ENCODE results near the gene XXYLT1.
"Not testable (repeated sequence)": the region's sequence is repeated elsewhere in the genome, so short reads cannot be mapped to it uniquely, and the experiment has no call there.

XXYLT1 gene

DNA sequence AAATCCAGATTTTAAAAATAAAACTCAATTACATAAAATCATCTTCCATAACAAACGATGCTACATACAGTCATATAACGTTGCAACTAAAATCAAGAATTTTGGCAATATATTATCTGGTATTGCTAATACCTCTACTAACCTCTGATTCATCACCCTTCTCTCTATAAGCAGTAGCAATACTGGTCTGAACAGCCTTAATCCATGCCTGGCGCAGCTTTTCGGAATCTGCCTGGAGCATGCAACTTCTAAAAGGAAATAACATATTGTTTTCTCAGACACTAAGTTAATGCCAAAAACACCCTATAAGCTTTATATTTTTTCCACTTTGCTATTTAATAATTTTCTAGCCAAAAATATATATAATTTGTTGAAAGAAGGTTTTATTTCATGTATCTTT is 35.4 kb upstream of the XXYLT1 start:
- H3K9me3 ChIP-seq (ENCODE audit: severe bottlenecking) = no peaks in the 10 kb centered on the region
- ATAC-seq (ENCODE audit: low read depth) (no peak), DNase-seq (ENCODE audit: low spot score) (no peak)
- TF ChIP-seq, protein P1, sequence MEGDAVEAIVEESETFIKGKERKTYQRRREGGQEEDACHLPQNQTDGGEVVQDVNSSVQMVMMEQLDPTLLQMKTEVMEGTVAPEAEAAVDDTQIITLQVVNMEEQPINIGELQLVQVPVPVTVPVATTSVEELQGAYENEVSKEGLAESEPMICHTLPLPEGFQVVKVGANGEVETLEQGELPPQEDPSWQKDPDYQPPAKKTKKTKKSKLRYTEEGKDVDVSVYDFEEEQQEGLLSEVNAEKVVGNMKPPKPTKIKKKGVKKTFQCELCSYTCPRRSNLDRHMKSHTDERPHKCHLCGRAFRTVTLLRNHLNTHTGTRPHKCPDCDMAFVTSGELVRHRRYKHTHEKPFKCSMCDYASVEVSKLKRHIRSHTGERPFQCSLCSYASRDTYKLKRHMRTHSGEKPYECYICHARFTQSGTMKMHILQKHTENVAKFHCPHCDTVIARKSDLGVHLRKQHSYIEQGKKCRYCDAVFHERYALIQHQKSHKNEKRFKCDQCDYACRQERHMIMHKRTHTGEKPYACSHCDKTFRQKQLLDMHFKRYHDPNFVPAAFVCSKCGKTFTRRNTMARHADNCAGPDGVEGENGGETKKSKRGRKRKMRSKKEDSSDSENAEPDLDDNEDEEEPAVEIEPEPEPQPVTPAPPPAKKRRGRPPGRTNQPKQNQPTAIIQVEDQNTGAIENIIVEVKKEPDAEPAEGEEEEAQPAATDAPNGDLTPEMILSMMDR (IDR thresholded peaks at IDR 0.05; ENCODE audit: poor library complexity, severe bottlenecking) = no peak
- no peaks in the 10 kb centered on the region for H3K4me1 ChIP-seq (ENCODE audit: insufficient read depth, poor library complexity, severe bottlenecking)
- peaks cover 18% of the 10 kb centered on the region for H3K36me3 ChIP-seq (ENCODE audit: low read depth)
- H3K27ac ChIP-seq (ENCODE audit: poor library complexity, severe bottlenecking) = no peak overlapping the region
- no peaks in the 10 kb centered on the region for H3K27me3 ChIP-seq (ENCODE audit: insufficient read depth, poor library complexity, severe bottlenecking)
- no peak overlapping the region for H3K4me3 ChIP-seq (ENCODE audit: severe bottlenecking)

- ATAC-seq (ENCODE audit: low read depth) (no peak), DNase-seq (ENCODE audit: low spot score) (no peak)
- H3K4me1 ChIP-seq (ENCODE audit: insufficient read depth, poor library complexity, severe bottlenecking) = no peaks in the 10 kb centered on the region
- peaks cover 25% of the 10 kb centered on the region for H3K36me3 ChIP-seq (ENCODE audit: low read depth)
- no peaks in the 10 kb centered on the region for H3K9me3 ChIP-seq (ENCODE audit: severe bottlenecking)
- no peak overlapping the region for H3K27ac ChIP-seq (ENCODE audit: poor library complexity, severe bottlenecking)
- TF ChIP-seq, protein P1 (IDR thresholded peaks at IDR 0.05; ENCODE audit: poor library complexity, severe bottlenecking) = no peak
- no peak overlapping the region for H3K4me3 ChIP-seq (ENCODE audit: severe bottlenecking)
- H3K27me3 ChIP-seq (ENCODE audit: insufficient read depth, poor library complexity, severe bottlenecking) = no peaks in the 10 kb centered on the region
These were observed 31.5 kb upstream of the XXYLT1 start for GRCh38 chr3:195302431-195302830.

DNA sequence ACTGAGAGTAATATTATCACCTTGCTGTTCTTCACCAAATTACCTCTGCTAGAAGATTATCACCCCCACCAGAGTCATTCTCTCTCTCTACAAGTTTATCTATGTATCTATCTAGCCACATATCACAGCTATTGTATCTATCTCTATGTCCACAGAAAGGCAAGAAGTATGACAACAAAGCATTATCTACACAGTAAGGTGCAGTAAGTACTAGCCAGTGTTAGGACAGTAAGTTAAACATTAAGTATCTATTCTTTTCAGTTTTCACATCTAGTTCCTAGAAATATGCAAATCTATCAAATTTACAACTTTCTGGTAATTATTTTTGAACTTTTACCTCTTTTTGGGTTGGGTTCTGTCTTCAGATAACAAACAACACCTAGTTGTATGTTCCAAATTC is 26.5 kb upstream of the XXYLT1 start:
- Histone ChIP-seq H3K4me1 (ENCODE audit: insufficient read depth, poor library complexity, severe bottlenecking) (no peaks in the 10 kb centered on the region), H3K4me3 (ENCODE audit: severe bottlenecking) (no peak overlapping the region), H3K9me3 (ENCODE audit: severe bottlenecking) (no peaks in the 10 kb centered on the region), H3K36me3 (ENCODE audit: low read depth) (peaks cover 34% of the 10 kb centered on the region), H3K27ac (ENCODE audit: poor library complexity, severe bottlenecking) (no peak overlapping the region), H3K27me3 (ENCODE audit: insufficient read depth, poor library complexity, severe bottlenecking) (no peaks in the 10 kb centered on the region)
- DNase-seq (ENCODE audit: low spot score) (no peak), ATAC-seq (ENCODE audit: low read depth) (no peak)
- TF ChIP-seq, protein P1 (IDR thresholded peaks at IDR 0.05; ENCODE audit: poor library complexity, severe bottlenecking) = no peak

GRCh38 chr3:195296662-195297061 is 25.7 kb upstream of the XXYLT1 start:
- no peaks in the 10 kb centered on the region for H3K4me1 ChIP-seq (ENCODE audit: insufficient read depth, poor library complexity, severe bottlenecking)
- ATAC-seq (ENCODE audit: low read depth) (no peak), DNase-seq (ENCODE audit: low spot score) (no peak)
- H3K36me3 ChIP-seq (ENCODE audit: low read depth) = peaks cover 39% of the 10 kb centered on the region
- H3K27me3 ChIP-seq (ENCODE audit: insufficient read depth, poor library complexity, severe bottlenecking) = no peaks in the 10 kb centered on the region
- TF ChIP-seq, protein P1 (IDR thresholded peaks at IDR 0.05; ENCODE audit: poor library complexity, severe bottlenecking) = no peak
- no peak overlapping the region for H3K4me3 ChIP-seq (ENCODE audit: severe bottlenecking)
- no peak overlapping the region for H3K27ac ChIP-seq (ENCODE audit: poor library complexity, severe bottlenecking)
- H3K9me3 ChIP-seq (ENCODE audit: severe bottlenecking) = no peaks in the 10 kb centered on the region

GRCh38 chr3:195291121-195291520 is 20.2 kb upstream of the XXYLT1 start:
- no peak overlapping the region for H3K27ac ChIP-seq (ENCODE audit: poor library complexity, severe bottlenecking)
- no peak for ATAC-seq (ENCODE audit: low read depth)
- no peak overlapping the region for H3K4me3 ChIP-seq (ENCODE audit: severe bottlenecking)
- H3K4me1 ChIP-seq (ENCODE audit: insufficient read depth, poor library complexity, severe bottlenecking) = peaks cover 9% of the 10 kb centered on the region
- DNase-seq (ENCODE audit: low spot score) = no peak
- H3K36me3 ChIP-seq (ENCODE audit: low read depth) = peaks cover 54% of the 10 kb centered on the region
- no peaks in the 10 kb centered on the region for H3K9me3 ChIP-seq (ENCODE audit: severe bottlenecking)
- H3K27me3 ChIP-seq (ENCODE audit: insufficient read depth, poor library complexity, severe bottlenecking) = no peaks in the 10 kb centered on the region
- TF ChIP-seq, protein P1 (IDR thresholded peaks at IDR 0.05; ENCODE audit: poor library complexity, severe bottlenecking) = no peak

DNA sequence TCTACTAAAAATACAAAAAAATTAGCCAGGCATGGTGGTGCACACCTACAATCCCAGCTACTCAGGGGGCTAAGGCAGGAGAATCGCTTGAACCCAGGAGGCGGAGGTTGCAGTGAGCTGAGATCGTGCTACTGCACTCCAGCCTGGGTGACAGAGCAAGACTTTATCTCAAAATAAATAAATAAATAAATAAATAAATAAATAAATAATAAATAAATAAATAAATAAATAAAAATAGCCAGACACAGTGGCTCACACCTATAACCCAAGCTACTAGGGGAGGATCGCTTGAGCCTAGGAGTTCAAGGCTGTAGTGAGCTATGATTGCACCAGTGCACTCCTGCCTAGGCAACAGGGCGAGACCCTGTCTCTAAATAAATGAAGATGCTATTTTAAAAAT is 19.7 kb upstream of the XXYLT1 start:
- H3K9me3 ChIP-seq (ENCODE audit: severe bottlenecking); H3K27ac ChIP-seq (ENCODE audit: poor library complexity, severe bottlenecking); H3K4me3 ChIP-seq (ENCODE audit: severe bottlenecking); DNase-seq (ENCODE audit: low spot score); H3K27me3 ChIP-seq (ENCODE audit: insufficient read depth, poor library complexity, severe bottlenecking); ATAC-seq (ENCODE audit: low read depth): not testable (repeated sequence)
- peaks cover 11% of the 10 kb centered on the region for H3K4me1 ChIP-seq (ENCODE audit: insufficient read depth, poor library complexity, severe bottlenecking)
- peaks cover 54% of the 10 kb centered on the region for H3K36me3 ChIP-seq (ENCODE audit: low read depth)

Data from RWPE2 (cell line).